Measurements from ENCODE around the gene SPDYE16. TPM values are rescaled to one million over a fixed set of nuclear protein-coding genes. Genes with fewer than 3 reads are reported as not detected.
"Not testable (repeated sequence)": the region's sequence is repeated elsewhere in the genome, so short reads cannot be mapped to it uniquely, and the experiment has no call there.

SPDYE16 gene
- total RNA-seq, 1 experiment from 2014 or later, result 0.13 TPM

GRCh38 chr7:76499924-76500241 is 43.2 kb downstream of the SPDYE16 start:
- BruUV-seq (replicated peaks); H3K9me3 ChIP-seq (ENCODE audit: low read depth, low read length, poor library complexity, severe bottlenecking); DNase-seq (ENCODE audit: low spot score); intact Hi-C loops (cut with micrococcal nuclease; ENCODE audit: unreplicated experiment); H3K27ac ChIP-seq (ENCODE audit: low read depth, low read length, poor library complexity, severe bottlenecking); H3K4me3 ChIP-seq (ENCODE audit: low read depth, low read length, poor library complexity, severe bottlenecking); CTCF ChIA-PET; H3K36me3 ChIP-seq (ENCODE audit: insufficient read depth, low read length, poor library complexity, severe bottlenecking); POLR2A ChIA-PET (ENCODE audit: low non-redundant PET); H3K27me3 ChIP-seq (replicated peaks; ENCODE audit: insufficient read depth, low read depth, low read length, poor library complexity); H3K4me1 ChIP-seq (ENCODE audit: insufficient read depth, low read length, poor library complexity, severe bottlenecking): not testable (repeated sequence)

DNA sequence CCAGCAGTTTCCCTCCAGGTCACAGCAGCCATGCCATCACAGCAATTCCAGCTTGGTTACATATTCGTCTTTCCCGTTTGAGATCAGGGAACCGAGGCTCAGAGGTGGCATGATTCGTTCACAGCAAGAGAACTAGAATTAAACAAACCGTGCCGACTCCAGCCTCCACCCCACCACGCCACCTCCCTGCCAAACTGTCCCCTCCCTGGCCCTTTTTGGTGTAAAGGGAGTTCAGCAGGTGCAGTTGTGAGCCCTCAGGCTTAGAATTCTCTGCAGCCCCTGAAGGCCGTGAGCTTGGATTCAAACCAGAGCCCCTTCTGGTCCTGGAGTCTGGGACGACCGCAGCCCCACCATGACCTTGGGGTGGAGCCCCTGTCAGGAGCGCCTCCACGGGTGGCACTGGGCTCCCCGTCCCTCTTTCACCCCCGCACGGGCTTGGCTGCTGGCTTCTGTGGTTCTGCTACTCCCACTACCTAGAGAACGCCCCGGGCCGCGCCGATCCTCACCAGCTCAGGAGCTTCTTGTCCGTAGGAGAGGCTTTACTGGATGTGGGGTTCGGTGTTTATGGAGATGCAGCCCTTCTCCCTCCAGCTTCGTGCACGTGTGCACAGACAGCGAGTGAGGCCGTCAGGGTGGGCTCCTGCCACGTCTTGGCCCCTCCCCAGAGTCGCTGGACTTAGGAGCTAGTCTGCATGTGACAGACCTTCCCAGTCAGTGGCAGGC is 43.7 kb downstream of the SPDYE16 start:
- intact Hi-C loops (cut with micrococcal nuclease; ENCODE audit: unreplicated experiment); H3K36me3 ChIP-seq (ENCODE audit: insufficient read depth, low read length, poor library complexity, severe bottlenecking); H3K4me1 ChIP-seq (ENCODE audit: insufficient read depth, low read length, poor library complexity, severe bottlenecking); H3K9me3 ChIP-seq (ENCODE audit: low read depth, low read length, poor library complexity, severe bottlenecking); POLR2A ChIA-PET (ENCODE audit: low non-redundant PET); CTCF ChIA-PET; BruUV-seq (replicated peaks); H3K27me3 ChIP-seq (replicated peaks; ENCODE audit: insufficient read depth, low read depth, low read length, poor library complexity); DNase-seq (ENCODE audit: low spot score); H3K4me3 ChIP-seq (ENCODE audit: low read depth, low read length, poor library complexity, severe bottlenecking); H3K27ac ChIP-seq (ENCODE audit: low read depth, low read length, poor library complexity, severe bottlenecking): not testable (repeated sequence)

DNA sequence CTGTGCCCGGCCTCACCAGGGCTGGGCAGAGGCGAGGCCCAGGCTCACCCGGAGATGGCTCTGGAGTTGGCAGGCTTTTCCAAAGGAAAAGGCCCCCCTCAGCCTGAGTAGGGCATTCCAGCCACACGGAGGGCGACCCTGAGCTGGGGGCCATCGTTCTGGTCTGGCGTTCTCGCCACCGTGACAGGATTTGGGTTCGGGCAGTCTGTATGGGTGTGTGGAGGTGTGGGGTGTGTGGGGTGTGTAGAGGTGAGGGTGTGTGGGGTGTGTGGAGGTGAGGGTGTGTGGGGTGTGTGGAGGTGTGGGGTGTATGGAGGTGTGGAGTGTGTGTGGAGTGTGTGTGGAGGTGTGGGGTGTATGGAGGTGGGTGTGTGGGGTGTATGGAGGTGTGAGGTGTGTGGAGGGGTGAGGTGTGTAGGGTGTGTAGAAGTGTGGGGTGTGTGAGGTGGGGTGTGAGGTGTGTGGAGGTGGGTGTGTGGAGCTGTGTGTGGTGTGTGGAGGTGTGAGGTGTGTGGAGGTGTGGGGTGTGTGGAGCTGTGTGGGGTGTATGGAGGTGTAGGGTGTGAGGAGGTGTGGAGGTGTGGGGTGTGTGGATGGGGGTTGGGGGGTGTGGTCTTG is 44.4 kb downstream of the SPDYE16 start:
- H3K9me3 ChIP-seq (ENCODE audit: low read depth, low read length, poor library complexity, severe bottlenecking); H3K4me1 ChIP-seq (ENCODE audit: insufficient read depth, low read length, poor library complexity, severe bottlenecking); H3K27ac ChIP-seq (ENCODE audit: low read depth, low read length, poor library complexity, severe bottlenecking); H3K36me3 ChIP-seq (ENCODE audit: insufficient read depth, low read length, poor library complexity, severe bottlenecking); POLR2A ChIA-PET (ENCODE audit: low non-redundant PET); intact Hi-C loops (cut with micrococcal nuclease; ENCODE audit: unreplicated experiment); H3K27me3 ChIP-seq (replicated peaks; ENCODE audit: insufficient read depth, low read depth, low read length, poor library complexity); BruUV-seq (replicated peaks); DNase-seq (ENCODE audit: low spot score); CTCF ChIA-PET; H3K4me3 ChIP-seq (ENCODE audit: low read depth, low read length, poor library complexity, severe bottlenecking): not testable (repeated sequence)

DNA sequence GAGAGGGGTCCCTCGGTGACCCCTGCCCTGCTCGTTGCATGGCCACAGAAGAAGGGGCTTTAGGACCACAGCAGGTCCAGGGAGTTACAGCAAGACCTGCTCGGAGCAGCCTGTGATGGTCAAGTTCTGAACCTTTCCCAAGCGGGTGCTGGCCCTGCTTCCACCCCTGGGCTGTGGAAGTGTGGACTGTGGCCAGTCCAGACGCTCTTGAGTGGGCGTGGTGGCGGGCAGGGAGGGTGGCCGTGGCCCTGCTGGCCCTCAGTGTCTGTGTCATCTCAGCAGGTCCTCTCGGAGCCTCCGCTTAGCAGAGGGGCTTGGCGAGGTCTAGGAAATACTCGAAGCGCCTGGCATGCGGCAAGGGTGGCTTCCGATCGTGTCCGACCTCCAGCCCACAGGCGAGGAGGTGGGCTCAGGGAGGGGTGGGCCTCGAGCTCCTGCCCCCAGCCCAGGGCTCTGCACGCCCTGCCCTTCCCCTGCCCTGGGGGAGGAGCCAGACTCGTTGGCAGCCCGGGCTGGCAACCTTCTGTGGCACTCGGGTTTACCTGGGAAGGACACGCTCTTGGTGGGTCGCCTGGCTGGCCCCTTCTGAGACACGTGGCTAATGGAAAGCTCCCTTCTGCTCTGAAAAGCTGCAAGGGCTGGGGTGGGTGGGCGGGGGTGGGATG is 45.0 kb downstream of the SPDYE16 start:
- POLR2A ChIA-PET (ENCODE audit: low non-redundant PET); H3K9me3 ChIP-seq (ENCODE audit: low read depth, low read length, poor library complexity, severe bottlenecking); H3K27me3 ChIP-seq (replicated peaks; ENCODE audit: insufficient read depth, low read depth, low read length, poor library complexity); BruUV-seq (replicated peaks); CTCF ChIA-PET; intact Hi-C loops (cut with micrococcal nuclease; ENCODE audit: unreplicated experiment); H3K27ac ChIP-seq (ENCODE audit: low read depth, low read length, poor library complexity, severe bottlenecking); DNase-seq (ENCODE audit: low spot score); H3K36me3 ChIP-seq (ENCODE audit: insufficient read depth, low read length, poor library complexity, severe bottlenecking); H3K4me1 ChIP-seq (ENCODE audit: insufficient read depth, low read length, poor library complexity, severe bottlenecking); H3K4me3 ChIP-seq (ENCODE audit: low read depth, low read length, poor library complexity, severe bottlenecking): not testable (repeated sequence)

DNA sequence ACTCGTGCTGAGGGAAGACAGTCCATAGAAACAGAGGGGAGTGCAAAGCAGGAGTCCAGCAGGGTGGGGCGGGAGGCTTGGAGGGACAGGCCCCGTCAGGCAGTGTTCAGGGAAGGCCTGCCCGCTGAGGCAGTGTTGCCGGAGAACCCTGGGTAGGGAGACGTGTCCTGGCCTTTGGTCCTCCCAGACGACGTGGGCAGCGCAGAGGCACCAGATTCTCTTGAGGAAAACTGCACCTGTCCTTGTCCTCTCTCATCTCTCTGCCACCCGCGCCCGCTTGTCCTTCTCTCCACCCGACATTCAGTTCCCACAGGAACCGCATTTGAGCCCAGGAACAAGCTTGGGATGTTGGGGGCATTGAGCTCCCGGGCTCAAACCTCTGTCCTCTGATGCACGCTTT is 47.4 kb downstream of the SPDYE16 start:
- H3K4me3 ChIP-seq (ENCODE audit: low read depth, low read length, poor library complexity, severe bottlenecking); DNase-seq (ENCODE audit: low spot score); H3K27ac ChIP-seq (ENCODE audit: low read depth, low read length, poor library complexity, severe bottlenecking); POLR2A ChIA-PET (ENCODE audit: low non-redundant PET); intact Hi-C loops (cut with micrococcal nuclease; ENCODE audit: unreplicated experiment); H3K27me3 ChIP-seq (replicated peaks; ENCODE audit: insufficient read depth, low read depth, low read length, poor library complexity); CTCF ChIA-PET; H3K36me3 ChIP-seq (ENCODE audit: insufficient read depth, low read length, poor library complexity, severe bottlenecking); H3K9me3 ChIP-seq (ENCODE audit: low read depth, low read length, poor library complexity, severe bottlenecking); H3K4me1 ChIP-seq (ENCODE audit: insufficient read depth, low read length, poor library complexity, severe bottlenecking); BruUV-seq (replicated peaks): not testable (repeated sequence)

DNA sequence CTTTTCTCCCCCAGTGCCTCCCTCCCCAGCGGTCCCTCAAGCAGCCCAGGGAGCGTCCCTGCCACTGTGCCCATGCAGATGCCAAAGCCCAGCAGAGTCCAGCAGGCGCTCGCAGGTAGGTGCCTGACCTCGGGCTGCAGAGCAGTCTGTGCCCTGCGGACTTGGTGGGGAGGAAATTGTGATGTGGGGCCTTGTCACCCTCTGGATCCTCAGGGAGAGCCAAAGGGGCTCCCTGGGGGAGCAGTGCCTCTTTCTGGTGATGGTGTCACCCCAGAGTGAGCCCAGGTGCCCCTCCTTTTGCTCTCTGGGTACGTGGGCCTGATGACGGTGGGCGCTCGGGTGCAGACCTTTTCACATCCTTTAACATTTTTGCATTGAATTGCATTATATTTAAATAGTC is 51.0 kb downstream of the SPDYE16 start:
- DNase-seq (ENCODE audit: low spot score); H3K4me1 ChIP-seq (ENCODE audit: insufficient read depth, low read length, poor library complexity, severe bottlenecking); H3K27ac ChIP-seq (ENCODE audit: low read depth, low read length, poor library complexity, severe bottlenecking); H3K9me3 ChIP-seq (ENCODE audit: low read depth, low read length, poor library complexity, severe bottlenecking); CTCF ChIA-PET; BruUV-seq (replicated peaks); H3K4me3 ChIP-seq (ENCODE audit: low read depth, low read length, poor library complexity, severe bottlenecking); POLR2A ChIA-PET (ENCODE audit: low non-redundant PET); intact Hi-C loops (cut with micrococcal nuclease; ENCODE audit: unreplicated experiment); H3K36me3 ChIP-seq (ENCODE audit: insufficient read depth, low read length, poor library complexity, severe bottlenecking); H3K27me3 ChIP-seq (replicated peaks; ENCODE audit: insufficient read depth, low read depth, low read length, poor library complexity): not testable (repeated sequence)

GRCh38 chr7:76487969-76488368 is 55.1 kb downstream of the SPDYE16 start:
- POLR2A ChIA-PET (ENCODE audit: low non-redundant PET); H3K9me3 ChIP-seq (ENCODE audit: low read depth, low read length, poor library complexity, severe bottlenecking); intact Hi-C loops (cut with micrococcal nuclease; ENCODE audit: unreplicated experiment); H3K4me3 ChIP-seq (ENCODE audit: low read depth, low read length, poor library complexity, severe bottlenecking); H3K27me3 ChIP-seq (replicated peaks; ENCODE audit: insufficient read depth, low read depth, low read length, poor library complexity); H3K36me3 ChIP-seq (ENCODE audit: insufficient read depth, low read length, poor library complexity, severe bottlenecking); BruUV-seq (replicated peaks); H3K4me1 ChIP-seq (ENCODE audit: insufficient read depth, low read length, poor library complexity, severe bottlenecking); CTCF ChIA-PET; H3K27ac ChIP-seq (ENCODE audit: low read depth, low read length, poor library complexity, severe bottlenecking); DNase-seq (ENCODE audit: low spot score): not testable (repeated sequence)
